HG03196 (cell line): ENCODE measurements around the gene KREMEN1.
"Not testable (repeated sequence)": the region's sequence is repeated elsewhere in the genome, so short reads cannot be mapped to it uniquely, and the experiment has no call there.

Experiments used
- ATAC-seq: cut with Tn5 transposase; IDR thresholded peaks from one replicate; pipeline ENCODE4 v1.9.1; 2021; ENCODE audit not compliant: unreplicated experiment

The KREMEN1 gene

GRCh38 chr22:29078036-29078868 is 5.4 kb downstream of the KREMEN1 start:
- no peak for ATAC-seq

GRCh38 chr22:29078869-29079207 is 6.0 kb downstream of the KREMEN1 start:
- ATAC-seq: no peak

GRCh38 chr22:29079218-29079901 is 6.5 kb downstream of the KREMEN1 start:
- no peak for ATAC-seq

- ATAC-seq: no peak
Measured at GRCh38 chr22:29080106-29080975, 7.5 kb downstream of the KREMEN1 start.

- no peak for ATAC-seq
Measured at GRCh38 chr22:29081517-29082236, 8.8 kb downstream of the KREMEN1 start.

- ATAC-seq: no peak
Measured at GRCh38 chr22:29082826-29083545, 10.2 kb downstream of the KREMEN1 start.

- ATAC-seq: not testable (repeated sequence)
Measured at GRCh38 chr22:29083576-29083932, 10.7 kb downstream of the KREMEN1 start.

GRCh38 chr22:29083933-29084591 is 11.2 kb downstream of the KREMEN1 start:
- ATAC-seq: no peak

GRCh38 chr22:29087012-29087411 is 14.2 kb downstream of the KREMEN1 start:
- ATAC-seq: no peak

- no peak for ATAC-seq
Measured at GRCh38 chr22:29088809-29089208, 16.0 kb downstream of the KREMEN1 start.

- ATAC-seq: no peak
Measured at GRCh38 chr22:29089507-29089906, 16.7 kb downstream of the KREMEN1 start.

GRCh38 chr22:29090039-29090438 is 17.2 kb downstream of the KREMEN1 start:
- no peak for ATAC-seq

- ATAC-seq: no peak
Measured at GRCh38 chr22:29092243-29092642, 19.4 kb downstream of the KREMEN1 start.

GRCh38 chr22:29093030-29093429 is 20.2 kb downstream of the KREMEN1 start:
- ATAC-seq: no peak

- ATAC-seq: no peak
Measured at GRCh38 chr22:29093501-29094300, 20.9 kb downstream of the KREMEN1 start.

- no peak for ATAC-seq
Measured at GRCh38 chr22:29095459-29095858, 22.6 kb downstream of the KREMEN1 start.

GRCh38 chr22:29096736-29097669 is 24.2 kb downstream of the KREMEN1 start:
- ATAC-seq: no peak

- ATAC-seq: no peak
Measured at GRCh38 chr22:29098296-29098695, 25.5 kb downstream of the KREMEN1 start.
